HUDEP-2 (cell line): ENCODE data around the gene FGFR3.
"Not testable (repeated sequence)": the region's sequence is repeated elsewhere in the genome, so short reads cannot be mapped to it uniquely, and the experiment has no call there.

Source experiments
- DNase-seq, 76 experiments: peaks; one replicate each; lab custom pipeline; 2025; ENCODE audit not compliant: unreplicated experiment in 76 of 76; lab: John Stamatoyannopoulos, UW

Gene FGFR3

GRCh38 chr4:1834047-1834775, 41.1 kb downstream of the FGFR3 start:
- no peak for DNase-seq

GRCh38 chr4:1835836-1836235, 42.7 kb downstream of the FGFR3 start:
- not testable (repeated sequence) for DNase-seq

GRCh38 chr4:1836650-1837049, 43.6 kb downstream of the FGFR3 start:
- DNase-seq: no peak

- no peak for DNase-seq
These were observed 44.0 kb downstream of the FGFR3 start for GRCh38 chr4:1837069-1837468.

- no peak for DNase-seq
These were observed 46.2 kb downstream of the FGFR3 start for GRCh38 chr4:1839282-1839681.

GRCh38 chr4:1841201-1841886, 48.3 kb downstream of the FGFR3 start:
- DNase-seq: no peak

GRCh38 chr4:1841887-1842210, 48.8 kb downstream of the FGFR3 start:
- DNase-seq: no peak

- DNase-seq: no peak
These were observed 49.3 kb downstream of the FGFR3 start for GRCh38 chr4:1842339-1842895.

GRCh38 chr4:1842993-1843448, 49.9 kb downstream of the FGFR3 start:
- no peak for DNase-seq

GRCh38 chr4:1843852-1844251, 50.8 kb downstream of the FGFR3 start:
- no peak for DNase-seq

GRCh38 chr4:1844618-1845017, 51.5 kb downstream of the FGFR3 start:
- DNase-seq: not testable (repeated sequence)

GRCh38 chr4:1846580-1846979, 53.5 kb downstream of the FGFR3 start:
- DNase-seq: no peak

GRCh38 chr4:1850276-1850675, 57.2 kb downstream of the FGFR3 start:
- DNase-seq: no peak

- DNase-seq: no peak
These were observed 58.1 kb downstream of the FGFR3 start for GRCh38 chr4:1851160-1851559.

GRCh38 chr4:1851575-1852410, 58.7 kb downstream of the FGFR3 start:
- DNase-seq: peak in 32 of 76 experiments; percentile 6 to 49 (median 24)

GRCh38 chr4:1852904-1853623, 60.0 kb downstream of the FGFR3 start:
- no peak for DNase-seq

- no peak for DNase-seq
These were observed 61.7 kb downstream of the FGFR3 start for GRCh38 chr4:1854752-1855151.

GRCh38 chr4:1855333-1856070, 62.4 kb downstream of the FGFR3 start:
- peak in 9 of 76 experiments; percentile 7 to 42 (median 24) for DNase-seq

GRCh38 chr4:1856071-1856942, 63.2 kb downstream of the FGFR3 start, which contains the start of gene LETM1:
LETM1 (minus strand) TSS chr4:1856156; CDS start chr4:1855950, 206 bp downstream.
- DNase-seq: peak in 74 of 76 experiments; percentile 26 to 94 (median 87)
